WTC11 (cell line): ENCODE data around the gene TAF1B.

Source experiments
- CREB1 ChIP-seq: sonication (generic); formaldehyde crosslinking; IDR thresholded peaks from 2 replicates; pipeline ENCODE4 v1.8.0; 2023; ENCODE audit warnings: mild to moderate bottlenecking, missing genetic modification reagents
- ELF4 ChIP-seq: sonication (generic); formaldehyde crosslinking; IDR thresholded peaks from 2 replicates; pipeline ENCODE4 v1.8.1; 2022; ENCODE audit warnings: low read depth, mild to moderate bottlenecking, moderate library complexity, missing genetic modification reagents
- TF ChIP-seq, protein P1 (sequence below): fragments of 200-600 bp; IDR thresholded peaks from 2 replicates; pipeline ENCODE4 v1.8.0; 2022; ENCODE audit warnings: antibody characterized with exemption
- TF ChIP-seq, protein P2 (sequence below): sonication (generic); formaldehyde crosslinking; IDR thresholded peaks from 2 replicates; pipeline ENCODE4 v1.8.0; 2022; ENCODE audit warnings: mild to moderate bottlenecking, missing genetic modification reagents
- TF ChIP-seq, protein P3 (sequence below): sonication (generic); formaldehyde crosslinking; IDR thresholded peaks from 2 replicates; pipeline ENCODE4 v1.8.0; 2022; ENCODE audit warnings: missing genetic modification reagents

DNA sequence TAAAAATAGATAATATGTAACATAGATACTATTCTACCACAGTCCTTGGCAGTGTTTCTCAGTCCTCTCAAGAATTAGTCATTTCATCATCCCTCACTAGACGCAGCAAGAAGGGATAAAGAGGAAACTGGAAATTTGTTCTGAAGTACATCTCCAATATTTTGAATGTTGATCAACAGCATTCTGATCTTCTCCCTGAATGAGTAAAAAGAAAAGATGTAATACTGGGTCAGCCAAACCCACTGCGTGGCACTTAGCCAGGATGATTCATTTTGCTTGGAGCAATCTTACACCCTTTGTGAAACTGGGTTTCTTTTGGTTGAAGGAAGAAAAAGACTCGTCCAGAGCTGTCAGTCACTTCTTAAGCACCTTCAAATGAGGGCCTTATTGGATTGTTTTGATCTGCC, 54.1 kb downstream of the TAF1B start:
- TF ChIP-seq, protein P1, sequence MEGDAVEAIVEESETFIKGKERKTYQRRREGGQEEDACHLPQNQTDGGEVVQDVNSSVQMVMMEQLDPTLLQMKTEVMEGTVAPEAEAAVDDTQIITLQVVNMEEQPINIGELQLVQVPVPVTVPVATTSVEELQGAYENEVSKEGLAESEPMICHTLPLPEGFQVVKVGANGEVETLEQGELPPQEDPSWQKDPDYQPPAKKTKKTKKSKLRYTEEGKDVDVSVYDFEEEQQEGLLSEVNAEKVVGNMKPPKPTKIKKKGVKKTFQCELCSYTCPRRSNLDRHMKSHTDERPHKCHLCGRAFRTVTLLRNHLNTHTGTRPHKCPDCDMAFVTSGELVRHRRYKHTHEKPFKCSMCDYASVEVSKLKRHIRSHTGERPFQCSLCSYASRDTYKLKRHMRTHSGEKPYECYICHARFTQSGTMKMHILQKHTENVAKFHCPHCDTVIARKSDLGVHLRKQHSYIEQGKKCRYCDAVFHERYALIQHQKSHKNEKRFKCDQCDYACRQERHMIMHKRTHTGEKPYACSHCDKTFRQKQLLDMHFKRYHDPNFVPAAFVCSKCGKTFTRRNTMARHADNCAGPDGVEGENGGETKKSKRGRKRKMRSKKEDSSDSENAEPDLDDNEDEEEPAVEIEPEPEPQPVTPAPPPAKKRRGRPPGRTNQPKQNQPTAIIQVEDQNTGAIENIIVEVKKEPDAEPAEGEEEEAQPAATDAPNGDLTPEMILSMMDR = no peak
- TF ChIP-seq, protein P2, sequence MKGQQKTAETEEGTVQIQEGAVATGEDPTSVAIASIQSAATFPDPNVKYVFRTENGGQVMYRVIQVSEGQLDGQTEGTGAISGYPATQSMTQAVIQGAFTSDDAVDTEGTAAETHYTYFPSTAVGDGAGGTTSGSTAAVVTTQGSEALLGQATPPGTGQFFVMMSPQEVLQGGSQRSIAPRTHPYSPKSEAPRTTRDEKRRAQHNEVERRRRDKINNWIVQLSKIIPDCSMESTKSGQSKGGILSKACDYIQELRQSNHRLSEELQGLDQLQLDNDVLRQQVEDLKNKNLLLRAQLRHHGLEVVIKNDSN (CRISPR knock-in tag) = no peak
- TF ChIP-seq CREB1 (CRISPR knock-in tag) (no peak), ELF4 (CRISPR knock-in tag) (no peak)
- TF ChIP-seq, protein P3, sequence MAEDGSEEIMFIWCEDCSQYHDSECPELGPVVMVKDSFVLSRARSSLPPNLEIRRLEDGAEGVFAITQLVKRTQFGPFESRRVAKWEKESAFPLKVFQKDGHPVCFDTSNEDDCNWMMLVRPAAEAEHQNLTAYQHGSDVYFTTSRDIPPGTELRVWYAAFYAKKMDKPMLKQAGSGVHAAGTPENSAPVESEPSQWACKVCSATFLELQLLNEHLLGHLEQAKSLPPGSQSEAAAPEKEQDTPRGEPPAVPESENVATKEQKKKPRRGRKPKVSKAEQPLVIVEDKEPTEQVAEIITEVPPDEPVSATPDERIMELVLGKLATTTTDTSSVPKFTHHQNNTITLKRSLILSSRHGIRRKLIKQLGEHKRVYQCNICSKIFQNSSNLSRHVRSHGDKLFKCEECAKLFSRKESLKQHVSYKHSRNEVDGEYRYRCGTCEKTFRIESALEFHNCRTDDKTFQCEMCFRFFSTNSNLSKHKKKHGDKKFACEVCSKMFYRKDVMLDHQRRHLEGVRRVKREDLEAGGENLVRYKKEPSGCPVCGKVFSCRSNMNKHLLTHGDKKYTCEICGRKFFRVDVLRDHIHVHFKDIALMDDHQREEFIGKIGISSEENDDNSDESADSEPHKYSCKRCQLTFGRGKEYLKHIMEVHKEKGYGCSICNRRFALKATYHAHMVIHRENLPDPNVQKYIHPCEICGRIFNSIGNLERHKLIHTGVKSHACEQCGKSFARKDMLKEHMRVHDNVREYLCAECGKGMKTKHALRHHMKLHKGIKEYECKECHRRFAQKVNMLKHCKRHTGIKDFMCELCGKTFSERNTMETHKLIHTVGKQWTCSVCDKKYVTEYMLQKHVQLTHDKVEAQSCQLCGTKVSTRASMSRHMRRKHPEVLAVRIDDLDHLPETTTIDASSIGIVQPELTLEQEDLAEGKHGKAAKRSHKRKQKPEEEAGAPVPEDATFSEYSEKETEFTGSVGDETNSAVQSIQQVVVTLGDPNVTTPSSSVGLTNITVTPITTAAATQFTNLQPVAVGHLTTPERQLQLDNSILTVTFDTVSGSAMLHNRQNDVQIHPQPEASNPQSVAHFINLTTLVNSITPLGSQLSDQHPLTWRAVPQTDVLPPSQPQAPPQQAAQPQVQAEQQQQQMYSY (CRISPR knock-in tag) = no peak
